H9 (cell line): Measurements from ENCODE around the gene METTL26. TPM values are rescaled to one million over a fixed set of nuclear protein-coding genes. Genes with fewer than 3 reads are reported as not detected.

Experiments used
- DNase-seq: peaks from one replicate; pipeline ENCODE4 v3.0.0-alpha.2; 2017
- H2AFZ ChIP-seq: one replicate; pipeline ENCODE4 v1.6.1; 2013; ENCODE audit warnings: mild to moderate bottlenecking, low read length, control low read depth, moderate library complexity
- H2AK5ac ChIP-seq: 2 replicates; pipeline ENCODE4 v1.6.1; 2013; ENCODE audit warnings: low read length, control low read depth, mixed read lengths; ENCODE audit not compliant: insufficient read length
- H2BK120ac ChIP-seq: one replicate; pipeline ENCODE4 v1.6.1; 2013; ENCODE audit warnings: low read depth, mild to moderate bottlenecking, low read length, control low read depth, inconsistent platforms; ENCODE audit not compliant: poor library complexity, severe bottlenecking
- H2BK12ac ChIP-seq: 2 replicates; pipeline ENCODE4 v1.6.1; 2013; ENCODE audit warnings: low read length, control low read depth, mixed read lengths, low read depth; ENCODE audit not compliant: insufficient read length
- H2BK15ac ChIP-seq: 2 replicates; pipeline ENCODE4 v1.6.1; 2013; ENCODE audit warnings: low read depth, low read length, control low read depth
- H2BK20ac ChIP-seq: one replicate; pipeline ENCODE4 v1.6.1; 2013; ENCODE audit warnings: low read depth, mild to moderate bottlenecking, low read length, control low read depth, inconsistent platforms; ENCODE audit not compliant: poor library complexity, severe bottlenecking
- H2BK5ac ChIP-seq: 2 replicates; pipeline ENCODE4 v1.6.1; 2013; ENCODE audit warnings: low read length, control low read depth, mixed read lengths; ENCODE audit not compliant: insufficient read length
- H3K14ac ChIP-seq: 2 replicates; pipeline ENCODE4 v1.6.1; 2013; ENCODE audit warnings: low read length, control low read depth; ENCODE audit not compliant: insufficient read depth
- H3K18ac ChIP-seq: 2 replicates; pipeline ENCODE4 v1.6.1; 2013; ENCODE audit warnings: low read depth, mild to moderate bottlenecking, mixed read lengths, low read length, control low read depth; ENCODE audit not compliant: insufficient read length
- H3K23ac ChIP-seq: 2 replicates; pipeline ENCODE4 v1.6.1; 2013; ENCODE audit warnings: low read length, control low read depth, mixed read lengths, low read depth; ENCODE audit not compliant: insufficient read length
- H3K23me2 ChIP-seq: 2 replicates; pipeline ENCODE4 v1.6.1; 2013; ENCODE audit warnings: low read depth, mild to moderate bottlenecking, mixed read lengths, low read length, control low read depth; ENCODE audit not compliant: insufficient read length, poor library complexity, severe bottlenecking
- H3K27ac ChIP-seq: 2 replicates; pipeline ENCODE4 v1.5.1; 2013; ENCODE audit warnings: low read length, control low read depth, mixed read lengths, low read depth; ENCODE audit not compliant: insufficient read length
- H3K27me3 ChIP-seq: 2 replicates; pipeline ENCODE4 v1.6.1; 2013; ENCODE audit warnings: low read length, control low read depth, inconsistent platforms; ENCODE audit not compliant: insufficient read depth
- H3K4ac ChIP-seq: 2 replicates; pipeline ENCODE4 v1.6.1; 2013; ENCODE audit warnings: low read depth, mild to moderate bottlenecking, control low read depth, inconsistent platforms, low read length, moderate library complexity
- H3K4me1 ChIP-seq: 2 replicates; pipeline ENCODE4 v1.6.1; 2013; ENCODE audit warnings: low read length, control low read depth, inconsistent platforms; ENCODE audit not compliant: insufficient read depth
- H3K4me2 ChIP-seq: 2 replicates; pipeline ENCODE4 v1.6.1; 2013; ENCODE audit warnings: low read length, control low read depth, mixed read lengths; ENCODE audit not compliant: insufficient read length, insufficient read depth
- H3K56ac ChIP-seq: 2 replicates; pipeline ENCODE4 v1.6.1; 2013; ENCODE audit warnings: low read depth, mild to moderate bottlenecking, mixed read lengths, low read length, control low read depth; ENCODE audit not compliant: insufficient read length
- H3K79me1 ChIP-seq: 2 replicates; pipeline ENCODE4 v1.6.1; 2013; ENCODE audit warnings: low read depth, mild to moderate bottlenecking, moderate library complexity, low read length, control low read depth, inconsistent platforms; ENCODE audit not compliant: insufficient read depth, poor library complexity, severe bottlenecking
- H3K79me2 ChIP-seq: 2 replicates; pipeline ENCODE4 v1.6.1; 2013; ENCODE audit warnings: low read length, control low read depth, inconsistent platforms; ENCODE audit not compliant: insufficient read depth
- H3K9ac ChIP-seq: 2 replicates; pipeline ENCODE4 v1.6.1; 2013; ENCODE audit warnings: low read length, control low read depth, mixed read lengths; ENCODE audit not compliant: insufficient read length; ENCODE audit errors: extremely low read depth
- H3K9me3 ChIP-seq: one replicate; pipeline ENCODE4 v1.6.1; 2013; ENCODE audit warnings: low read depth, low read length, inconsistent platforms; ENCODE audit not compliant: control insufficient read depth
- H3T11ph ChIP-seq: one replicate; pipeline ENCODE4 v1.6.1; 2013; ENCODE audit warnings: mild to moderate bottlenecking, low read length, control low read depth, inconsistent platforms
- H4K20me1 ChIP-seq: one replicate; pipeline ENCODE4 v1.6.1; 2013; ENCODE audit not compliant: control insufficient read depth, insufficient read length, insufficient read depth
- H4K5ac ChIP-seq: 2 replicates; pipeline ENCODE4 v1.6.1; 2013; ENCODE audit warnings: low read depth, mild to moderate bottlenecking, mixed read lengths, low read length, control low read depth; ENCODE audit not compliant: insufficient read length
- H4K8ac ChIP-seq: replicated peaks from 2 replicates; pipeline ENCODE4 v1.6.1; 2013; ENCODE audit warnings: low read length, control low read depth, mixed read lengths, low read depth; ENCODE audit not compliant: insufficient read length
- H4K91ac ChIP-seq: 2 replicates; pipeline ENCODE4 v1.6.1; 2013; ENCODE audit warnings: low read depth, mild to moderate bottlenecking, moderate library complexity, mixed read lengths, low read length, control low read depth; ENCODE audit not compliant: insufficient read length
- H3K27ac Mint-ChIP-seq, 3 experiments: 2 replicates in 2 of 3; 3 replicates in 1 of 3; pipeline ENCODE4 v1.8.0; 2020 to 2021; ENCODE audit warnings: mixed read lengths in 3 of 3, mild to moderate bottlenecking in 1 of 3, moderate library complexity in 1 of 3
- H3K27me3 Mint-ChIP-seq: 2 replicates; pipeline ENCODE4 v1.8.0; 2021; ENCODE audit warnings: low read depth, mild to moderate bottlenecking, moderate library complexity, mixed read lengths
- H3K36me3 Mint-ChIP-seq, 3 experiments: 2 replicates in 2 of 3; 3 replicates in 1 of 3; pipeline ENCODE4 v1.8.0; 2020 to 2021; ENCODE audit warnings: low read depth in 3 of 3, mixed read lengths in 3 of 3; ENCODE audit not compliant: insufficient read depth in 1 of 3
- H3K4me1 Mint-ChIP-seq, 2 experiments: 2 replicates each; pipeline ENCODE4 v1.8.0; 2020; ENCODE audit warnings: mixed read lengths in 2 of 2
- H3K4me3 Mint-ChIP-seq, 2 experiments: 2 replicates in 1 of 2; 3 replicates in 1 of 2; pipeline ENCODE4 v1.8.0; 2020 to 2021; ENCODE audit warnings: mild to moderate bottlenecking in 2 of 2, mixed read lengths in 2 of 2, moderate library complexity in 1 of 2
- H3K9me3 Mint-ChIP-seq, 2 experiments: 2 replicates in 1 of 2; 3 replicates in 1 of 2; pipeline ENCODE4 v1.8.0; 2020; ENCODE audit warnings: mild to moderate bottlenecking in 2 of 2, mixed read lengths in 2 of 2, moderate library complexity in 1 of 2
- WGBS: extraction: QIAGEN DNeasy Blood & Tissue Kit; methylation state at CpG from one replicate; pipeline ENCODE4 v1.1.7; 2013; ENCODE audit warnings: missing lambda C conversion rate, low lambda C conversion rate, mixed read lengths; ENCODE audit not compliant: insufficient read length; ENCODE audit errors: extremely low coverage; 5-methylcytosine and 5-hydroxymethylcytosine counted together
- total RNA-seq: library from RNA; stranded (reverse); gene quantifications from 2 replicates; pipeline ENCODE4 v1.2.1, GENCODE V29; 2021
- TF ChIP-seq, protein P1 (sequence below): fragments of 200-600 bp; sonication (generic); conservative IDR thresholded peaks from 3 replicates; pipeline ENCODE4 v1.8.0; 2021; ENCODE audit warnings: antibody characterized with exemption, mild to moderate bottlenecking

The METTL26 gene
- total RNA-seq, 1 experiment from 2014 or later = 108 TPM

DNA sequence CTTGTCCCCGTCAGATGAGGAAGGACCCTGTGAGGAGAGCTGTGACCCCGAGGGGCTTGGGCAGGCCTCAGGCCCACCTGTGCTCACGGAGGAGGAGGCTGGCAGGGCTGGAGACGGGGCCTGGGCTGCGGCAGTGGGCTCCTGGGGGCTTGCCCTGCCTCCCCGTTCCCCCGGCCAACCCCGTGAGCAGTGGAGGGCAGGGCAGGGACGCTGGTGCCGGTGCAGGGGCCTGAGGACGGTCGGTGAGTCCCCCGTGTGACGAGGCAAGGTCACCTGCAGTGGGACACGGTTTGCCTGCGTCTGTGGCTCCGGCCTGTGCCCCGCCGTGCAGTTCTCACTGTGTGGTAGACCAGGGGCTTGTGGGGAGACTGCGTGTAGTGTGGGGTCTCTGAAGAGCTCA is 23.5 kb upstream of the METTL26 start:
- Histone ChIP-seq H3K14ac (no peak overlapping the region), H4K91ac (no peak overlapping the region), H2BK20ac (no peak overlapping the region), H2AFZ (no peak overlapping the region), H3K79me2 (no peaks in the 10 kb centered on the region), H3K79me1 (no peaks in the 10 kb centered on the region), H3K18ac (no peak overlapping the region), H2AK5ac (no peak overlapping the region), H2BK120ac (no peak overlapping the region), H3K23ac (no peak overlapping the region), H2BK15ac (no peak overlapping the region), H3K23me2 (no peaks in the 10 kb centered on the region), H4K8ac (no peak overlapping the region), H3K4ac (no peak overlapping the region), H4K20me1 (no peaks in the 10 kb centered on the region), H3K9me3 (no peaks in the 10 kb centered on the region), H3K4me1 (no peaks in the 10 kb centered on the region; the same call in 1 of the 2 replicates), H4K5ac (no peak overlapping the region), H3K9ac (no peak overlapping the region), H3K56ac (no peak overlapping the region), H2BK5ac (no peak overlapping the region), H3K27ac (no peak overlapping the region), H2BK12ac (no peak overlapping the region), H3K4me2 (no peak overlapping the region), H3T11ph (no peak overlapping the region), H3K27me3 (no peaks in the 10 kb centered on the region)
- WGBS = no CpG with 5 or more reads among the region's 20 CpGs
- Mint-ChIP-seq H3K36me3 (peaks cover 2 to 13% (median 8%) of the 10 kb centered on the region in 3 experiments; a peak in 5 of 7 replicates), H3K4me1 (peaks cover 0 to 5% of the 10 kb centered on the region in 2 experiments; a peak in 2 of 4 replicates), H3K27me3 (no peaks in the 10 kb centered on the region), H3K27ac (no peak overlapping the region), H3K4me3 (no peak overlapping the region), H3K9me3 (no peaks in the 10 kb centered on the region)
- TF ChIP-seq, protein P1, sequence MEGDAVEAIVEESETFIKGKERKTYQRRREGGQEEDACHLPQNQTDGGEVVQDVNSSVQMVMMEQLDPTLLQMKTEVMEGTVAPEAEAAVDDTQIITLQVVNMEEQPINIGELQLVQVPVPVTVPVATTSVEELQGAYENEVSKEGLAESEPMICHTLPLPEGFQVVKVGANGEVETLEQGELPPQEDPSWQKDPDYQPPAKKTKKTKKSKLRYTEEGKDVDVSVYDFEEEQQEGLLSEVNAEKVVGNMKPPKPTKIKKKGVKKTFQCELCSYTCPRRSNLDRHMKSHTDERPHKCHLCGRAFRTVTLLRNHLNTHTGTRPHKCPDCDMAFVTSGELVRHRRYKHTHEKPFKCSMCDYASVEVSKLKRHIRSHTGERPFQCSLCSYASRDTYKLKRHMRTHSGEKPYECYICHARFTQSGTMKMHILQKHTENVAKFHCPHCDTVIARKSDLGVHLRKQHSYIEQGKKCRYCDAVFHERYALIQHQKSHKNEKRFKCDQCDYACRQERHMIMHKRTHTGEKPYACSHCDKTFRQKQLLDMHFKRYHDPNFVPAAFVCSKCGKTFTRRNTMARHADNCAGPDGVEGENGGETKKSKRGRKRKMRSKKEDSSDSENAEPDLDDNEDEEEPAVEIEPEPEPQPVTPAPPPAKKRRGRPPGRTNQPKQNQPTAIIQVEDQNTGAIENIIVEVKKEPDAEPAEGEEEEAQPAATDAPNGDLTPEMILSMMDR = no peak
- DNase-seq = no peak
